Measurements from ENCODE around the gene FRRS1L.

Gene FRRS1L, protein sequence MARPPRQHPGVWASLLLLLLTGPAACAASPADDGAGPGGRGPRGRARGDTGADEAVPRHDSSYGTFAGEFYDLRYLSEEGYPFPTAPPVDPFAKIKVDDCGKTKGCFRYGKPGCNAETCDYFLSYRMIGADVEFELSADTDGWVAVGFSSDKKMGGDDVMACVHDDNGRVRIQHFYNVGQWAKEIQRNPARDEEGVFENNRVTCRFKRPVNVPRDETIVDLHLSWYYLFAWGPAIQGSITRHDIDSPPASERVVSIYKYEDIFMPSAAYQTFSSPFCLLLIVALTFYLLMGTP

DNA sequence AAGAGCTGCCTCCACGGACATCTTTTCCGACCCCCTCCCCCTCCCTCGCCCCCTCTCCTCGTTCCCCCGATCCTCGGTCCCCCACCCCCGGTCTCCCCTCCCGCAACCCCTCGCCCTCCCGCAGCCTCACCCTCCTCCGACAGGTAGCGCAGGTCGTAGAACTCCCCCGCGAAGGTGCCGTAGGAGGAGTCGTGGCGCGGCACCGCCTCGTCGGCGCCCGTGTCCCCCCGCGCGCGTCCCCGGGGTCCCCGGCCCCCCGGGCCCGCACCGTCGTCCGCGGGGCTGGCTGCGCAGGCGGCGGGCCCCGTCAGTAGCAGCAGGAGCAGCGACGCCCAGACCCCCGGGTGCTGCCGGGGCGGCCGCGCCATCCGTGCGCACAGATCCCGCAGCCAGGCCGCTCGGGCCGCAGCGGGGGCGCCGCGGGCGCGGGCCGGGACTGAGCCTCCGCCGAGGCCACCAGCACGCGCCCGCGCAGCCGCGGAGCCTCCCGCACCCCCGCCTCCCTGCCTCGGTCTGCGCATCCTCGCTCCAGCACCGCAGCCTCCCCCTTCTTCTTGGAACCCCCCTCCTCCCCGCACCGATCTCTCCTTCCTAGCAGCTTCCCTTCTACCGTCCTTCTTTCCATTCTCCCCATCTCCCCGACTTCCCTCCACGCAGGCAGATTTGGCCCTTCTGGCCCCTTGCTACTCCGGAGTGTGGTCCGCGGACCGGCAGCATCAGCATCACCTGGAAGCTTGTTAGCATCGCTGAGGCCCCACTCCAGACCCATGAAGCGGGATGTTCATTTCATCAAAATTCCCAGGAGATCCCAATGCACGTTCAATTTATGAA lies at the start of gene FRRS1L:
Gene FRRS1L (minus strand): TSS at position 479 of the 831 bp plus-strand sequence. CDS start 111 bp downstream, at position 368.
- Histone ChIP-seq H3K27me3 (ENCODE audit: control insufficient read depth, insufficient read depth, low read length) (peaks cover 9% of the 10 kb centered on the region), H3K27ac (ENCODE audit: low read length) (no peak within 1 kb of the TSS), H3K4me3 (ENCODE audit: low read length) (peak within 1 kb of the TSS; percentile 80), H3K4me1 (ENCODE audit: control insufficient read depth, insufficient read depth, low read length) (0 out of 2 replicates have a peak, but pooled peaks cover 2% of the 10 kb centered on the region), H3K9me3 (ENCODE audit: control insufficient read depth, insufficient read depth, low read length) (no peaks in the 10 kb centered on the region), H3K36me3 (ENCODE audit: control insufficient read depth, insufficient read depth, low read length) (no peaks in the 10 kb centered on the region; the same call in 1 of the 2 replicates)
- WGBS (ENCODE audit: insufficient coverage, insufficient read length), result no CpG with 5 or more reads among the region's 86 CpGs
- DNase-seq (ENCODE audit: low read depth, low spot score), result no peak

DNA sequence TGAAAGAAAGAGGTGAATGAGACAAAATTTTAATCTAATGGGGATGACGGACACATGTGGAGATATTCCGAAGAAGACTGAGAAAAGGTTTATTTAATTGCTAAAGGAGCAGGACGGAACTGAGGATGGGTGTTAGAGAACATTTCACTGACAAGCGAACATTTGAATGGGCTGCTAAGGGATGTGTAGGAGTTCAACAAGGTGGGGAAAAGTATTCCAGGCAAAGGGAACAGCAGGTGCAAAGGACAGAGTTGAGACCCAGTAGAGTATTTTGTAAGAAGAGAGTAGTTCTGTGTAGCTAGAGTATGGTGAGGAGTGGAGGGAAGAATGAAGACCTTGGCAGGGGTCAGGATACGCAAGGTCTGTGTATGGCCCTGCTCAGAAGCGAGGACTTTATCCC lies 47.4 kb upstream of the FRRS1L start:
- WGBS (ENCODE audit: insufficient coverage, insufficient read length), result no CpG with 5 or more reads among the region's 6 CpGs
- no peak for DNase-seq (ENCODE audit: low read depth, low spot score)
- no peaks in the 10 kb centered on the region for H3K36me3 ChIP-seq (ENCODE audit: control insufficient read depth, insufficient read depth, low read length)
- no peak overlapping the region for H3K27ac ChIP-seq (ENCODE audit: low read length)
- H3K4me1 ChIP-seq (ENCODE audit: control insufficient read depth, insufficient read depth, low read length), result no peaks in the 10 kb centered on the region
- H3K4me3 ChIP-seq (ENCODE audit: low read length), result no peak overlapping the region
- no peaks in the 10 kb centered on the region for H3K9me3 ChIP-seq (ENCODE audit: control insufficient read depth, insufficient read depth, low read length)
- H3K27me3 ChIP-seq (ENCODE audit: control insufficient read depth, insufficient read depth, low read length), result no peaks in the 10 kb centered on the region

DNA sequence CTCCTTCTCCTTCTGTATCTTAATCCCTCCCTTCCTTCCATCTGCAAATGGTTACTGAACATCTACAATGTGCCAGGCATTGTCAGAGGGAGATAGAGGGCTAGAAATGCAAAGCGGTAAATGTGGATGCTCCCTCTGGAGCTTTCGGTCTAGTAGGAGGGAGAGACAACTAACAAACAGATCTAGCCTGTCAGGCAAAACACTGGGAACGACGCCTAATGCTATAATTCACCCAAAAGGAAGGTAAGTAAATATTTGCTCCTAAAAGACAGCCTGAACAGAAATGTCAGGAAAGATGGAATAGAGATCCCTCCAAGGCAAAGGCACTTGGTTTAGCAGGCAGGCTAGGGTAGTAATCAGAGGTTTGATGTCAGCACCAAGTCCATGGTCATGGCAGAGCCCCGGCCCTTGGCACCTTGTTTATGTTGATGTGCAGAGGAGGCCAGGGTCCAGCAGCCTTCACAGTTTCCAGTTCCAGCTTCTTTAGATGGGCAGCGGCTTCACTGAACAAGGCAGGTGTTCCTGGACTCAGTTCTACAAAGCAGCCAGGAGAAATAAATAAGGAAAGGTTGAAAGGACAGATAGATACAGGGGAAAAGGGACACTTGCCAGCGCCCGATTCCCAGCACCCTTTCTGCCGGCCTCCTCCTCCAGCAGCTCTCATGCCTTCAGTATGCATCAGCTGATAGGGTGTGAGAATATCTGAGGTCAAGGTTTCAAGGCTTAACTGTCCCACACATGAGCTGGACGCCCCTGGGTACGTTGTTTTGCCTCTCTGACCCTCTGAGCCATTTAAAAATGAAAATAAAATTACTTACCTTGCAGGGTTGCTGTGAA lies 46.5 kb upstream of the FRRS1L start:
- no peaks in the 10 kb centered on the region for H3K4me1 ChIP-seq (ENCODE audit: control insufficient read depth, insufficient read depth, low read length)
- H3K4me3 ChIP-seq (ENCODE audit: low read length), result no peak overlapping the region
- DNase-seq (ENCODE audit: low read depth, low spot score), result no peak
- no CpG with 5 or more reads among the region's 11 CpGs for WGBS (ENCODE audit: insufficient coverage, insufficient read length)
- no peaks in the 10 kb centered on the region for H3K9me3 ChIP-seq (ENCODE audit: control insufficient read depth, insufficient read depth, low read length)
- no peak overlapping the region for H3K27ac ChIP-seq (ENCODE audit: low read length)
- H3K27me3 ChIP-seq (ENCODE audit: control insufficient read depth, insufficient read depth, low read length), result no peaks in the 10 kb centered on the region
- H3K36me3 ChIP-seq (ENCODE audit: control insufficient read depth, insufficient read depth, low read length), result no peaks in the 10 kb centered on the region

DNA sequence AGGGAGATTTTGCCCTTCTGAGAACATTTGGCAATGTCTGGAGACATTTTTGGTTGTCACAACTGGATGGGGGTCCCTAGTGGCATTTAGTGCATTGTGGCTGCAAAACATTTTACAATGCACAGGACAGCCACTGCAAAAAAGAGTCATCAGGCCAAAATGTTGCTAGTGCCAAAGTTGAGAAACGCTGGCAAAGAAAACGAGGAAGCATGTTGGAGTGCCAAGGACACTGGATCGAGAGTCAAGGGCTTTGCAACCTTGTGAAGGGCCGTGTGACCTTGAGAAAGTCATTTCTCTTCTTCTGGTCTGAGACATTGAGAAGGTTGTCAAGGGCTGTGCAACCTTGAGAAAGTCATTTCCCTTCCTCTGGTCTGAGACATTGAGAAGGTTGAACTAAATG lies 45.7 kb upstream of the FRRS1L start:
- H3K27ac ChIP-seq (ENCODE audit: low read length), result no peak overlapping the region
- no peak overlapping the region for H3K4me3 ChIP-seq (ENCODE audit: low read length)
- no CpG with 5 or more reads among the region's 4 CpGs for WGBS (ENCODE audit: insufficient coverage, insufficient read length)
- H3K4me1 ChIP-seq (ENCODE audit: control insufficient read depth, insufficient read depth, low read length), result no peaks in the 10 kb centered on the region
- H3K27me3 ChIP-seq (ENCODE audit: control insufficient read depth, insufficient read depth, low read length), result no peaks in the 10 kb centered on the region
- no peaks in the 10 kb centered on the region for H3K9me3 ChIP-seq (ENCODE audit: control insufficient read depth, insufficient read depth, low read length)
- H3K36me3 ChIP-seq (ENCODE audit: control insufficient read depth, insufficient read depth, low read length), result no peaks in the 10 kb centered on the region
- no peak for DNase-seq (ENCODE audit: low read depth, low spot score)

DNA sequence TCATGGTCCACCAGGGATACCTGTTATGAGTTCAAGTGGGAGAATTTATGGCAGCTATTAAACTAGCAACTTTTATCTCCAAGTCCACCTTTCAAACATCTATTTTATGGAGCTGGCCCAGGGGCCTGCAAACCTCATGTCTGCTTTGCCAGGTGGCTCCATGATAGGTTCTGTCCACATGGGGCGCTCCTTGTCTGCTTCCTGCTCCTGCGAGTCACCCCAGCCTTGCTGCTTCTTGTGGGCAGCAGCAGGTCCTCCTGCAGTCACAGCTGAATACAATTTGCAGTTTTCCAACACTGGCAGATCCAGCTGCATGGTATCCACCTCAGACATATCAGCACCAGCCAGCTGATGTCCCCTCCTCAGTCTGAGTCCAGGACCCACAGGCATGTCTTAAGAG lies 39.6 kb upstream of the FRRS1L start:
- Histone ChIP-seq H3K9me3 (ENCODE audit: control insufficient read depth, insufficient read depth, low read length) (no peaks in the 10 kb centered on the region; the same call in 1 of the 2 replicates), H3K27me3 (ENCODE audit: control insufficient read depth, insufficient read depth, low read length) (no peaks in the 10 kb centered on the region), H3K4me3 (ENCODE audit: low read length) (no peak overlapping the region), H3K4me1 (ENCODE audit: control insufficient read depth, insufficient read depth, low read length) (no peaks in the 10 kb centered on the region), H3K27ac (ENCODE audit: low read length) (no peak overlapping the region), H3K36me3 (ENCODE audit: control insufficient read depth, insufficient read depth, low read length) (no peaks in the 10 kb centered on the region)
- no CpG with 5 or more reads among the region's 2 CpGs for whole genome bisulfite sequencing (ENCODE audit: insufficient coverage, insufficient read length)
- DNase-seq (ENCODE audit: low read depth, low spot score), result peak; percentile 22

DNA sequence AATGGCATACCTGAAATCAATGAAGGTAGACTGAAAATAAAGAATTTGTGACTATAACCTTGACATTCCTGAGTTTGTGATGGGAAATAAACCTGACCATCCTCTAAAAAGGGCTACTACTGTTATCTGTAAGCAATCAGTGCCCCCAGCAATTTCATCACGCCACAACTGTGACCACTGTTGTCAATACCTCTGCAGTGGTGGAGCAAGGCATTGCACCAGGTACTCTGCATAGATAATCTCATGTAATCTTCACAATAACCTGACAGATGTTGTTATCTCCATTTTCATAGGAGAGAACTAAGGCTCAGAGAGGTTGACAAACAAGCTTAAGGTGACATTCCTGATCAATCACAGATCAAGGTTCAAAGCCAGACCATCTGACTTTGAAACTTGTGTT lies 38.5 kb upstream of the FRRS1L start:
- Histone ChIP-seq H3K4me1 (ENCODE audit: control insufficient read depth, insufficient read depth, low read length) (no peaks in the 10 kb centered on the region), H3K9me3 (ENCODE audit: control insufficient read depth, insufficient read depth, low read length) (no peaks in the 10 kb centered on the region; the same call in 1 of the 2 replicates), H3K27ac (ENCODE audit: low read length) (no peak overlapping the region), H3K27me3 (ENCODE audit: control insufficient read depth, insufficient read depth, low read length) (no peaks in the 10 kb centered on the region), H3K4me3 (ENCODE audit: low read length) (no peak overlapping the region), H3K36me3 (ENCODE audit: control insufficient read depth, insufficient read depth, low read length) (no peaks in the 10 kb centered on the region)
- no peak for DNase-seq (ENCODE audit: low read depth, low spot score)
- no CpG with 5 or more reads among the region's 1 CpG for WGBS (ENCODE audit: insufficient coverage, insufficient read length)

DNA sequence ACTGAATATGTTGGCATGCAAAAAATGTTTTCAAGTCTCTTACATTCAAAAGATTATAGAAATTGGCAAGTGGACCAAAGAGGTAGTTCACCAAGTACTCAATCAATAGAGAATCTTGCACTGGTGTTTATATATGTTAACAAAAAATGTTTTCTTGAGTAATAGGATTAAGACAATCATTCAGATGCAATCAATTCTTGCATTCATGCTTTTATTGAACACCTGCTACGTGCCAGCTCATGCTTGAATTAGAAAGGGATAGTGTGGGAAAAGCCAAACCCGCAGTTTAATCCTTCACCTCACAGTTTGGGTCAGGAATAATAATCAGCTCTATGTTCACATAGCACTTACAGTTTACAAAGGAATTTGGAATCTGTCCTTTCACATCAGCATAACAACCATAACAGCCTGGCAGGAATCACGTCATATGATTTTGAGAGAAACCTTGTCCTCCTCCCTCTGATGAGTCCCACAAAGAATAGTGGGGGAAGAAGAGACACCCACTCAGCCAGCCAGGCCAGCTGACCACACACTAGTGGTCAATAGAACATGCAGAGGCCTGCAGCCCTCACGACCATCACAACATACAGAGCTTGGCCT lies 36.8 kb upstream of the FRRS1L start:
- no peak for DNase-seq (ENCODE audit: low read depth, low spot score)
- H3K4me3 ChIP-seq (ENCODE audit: low read length), result no peak overlapping the region
- no CpG with 5 or more reads among the region's 4 CpGs for WGBS (ENCODE audit: insufficient coverage, insufficient read length)
- H3K4me1 ChIP-seq (ENCODE audit: control insufficient read depth, insufficient read depth, low read length), result no peaks in the 10 kb centered on the region
- no peaks in the 10 kb centered on the region; the same call in 1 of the 2 replicates for H3K9me3 ChIP-seq (ENCODE audit: control insufficient read depth, insufficient read depth, low read length)
- H3K36me3 ChIP-seq (ENCODE audit: control insufficient read depth, insufficient read depth, low read length), result no peaks in the 10 kb centered on the region
- no peaks in the 10 kb centered on the region for H3K27me3 ChIP-seq (ENCODE audit: control insufficient read depth, insufficient read depth, low read length)
- H3K27ac ChIP-seq (ENCODE audit: low read length), result no peak overlapping the region

DNA sequence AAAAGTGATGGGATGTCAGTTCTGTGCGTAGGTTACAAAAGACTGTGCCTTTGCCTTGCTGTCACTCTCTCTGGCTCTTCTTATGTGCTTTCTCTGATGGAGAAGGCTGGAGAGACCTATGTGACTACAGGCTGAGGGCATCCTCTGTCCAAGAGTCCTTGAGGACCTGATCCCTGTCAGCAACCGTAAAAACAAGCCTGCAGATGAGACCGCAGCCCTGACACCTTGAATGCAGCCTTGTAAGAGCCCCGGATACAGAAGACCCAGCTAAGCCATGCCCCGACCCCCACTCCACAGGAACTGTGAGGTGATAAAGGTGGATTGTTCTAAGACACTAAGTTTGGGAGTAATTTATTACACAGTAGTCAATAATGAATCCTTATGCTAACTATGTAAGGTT lies 32.6 kb upstream of the FRRS1L start:
- no peak for DNase-seq (ENCODE audit: low read depth, low spot score)
- Histone ChIP-seq H3K4me3 (ENCODE audit: low read length) (no peak overlapping the region), H3K9me3 (ENCODE audit: control insufficient read depth, insufficient read depth, low read length) (no peaks in the 10 kb centered on the region; the same call in 1 of the 2 replicates), H3K36me3 (ENCODE audit: control insufficient read depth, insufficient read depth, low read length) (no peaks in the 10 kb centered on the region), H3K27me3 (ENCODE audit: control insufficient read depth, insufficient read depth, low read length) (no peaks in the 10 kb centered on the region), H3K4me1 (ENCODE audit: control insufficient read depth, insufficient read depth, low read length) (no peaks in the 10 kb centered on the region), H3K27ac (ENCODE audit: low read length) (no peak overlapping the region)
- WGBS (ENCODE audit: insufficient coverage, insufficient read length), result no CpG with 5 or more reads among the region's 5 CpGs

DNA sequence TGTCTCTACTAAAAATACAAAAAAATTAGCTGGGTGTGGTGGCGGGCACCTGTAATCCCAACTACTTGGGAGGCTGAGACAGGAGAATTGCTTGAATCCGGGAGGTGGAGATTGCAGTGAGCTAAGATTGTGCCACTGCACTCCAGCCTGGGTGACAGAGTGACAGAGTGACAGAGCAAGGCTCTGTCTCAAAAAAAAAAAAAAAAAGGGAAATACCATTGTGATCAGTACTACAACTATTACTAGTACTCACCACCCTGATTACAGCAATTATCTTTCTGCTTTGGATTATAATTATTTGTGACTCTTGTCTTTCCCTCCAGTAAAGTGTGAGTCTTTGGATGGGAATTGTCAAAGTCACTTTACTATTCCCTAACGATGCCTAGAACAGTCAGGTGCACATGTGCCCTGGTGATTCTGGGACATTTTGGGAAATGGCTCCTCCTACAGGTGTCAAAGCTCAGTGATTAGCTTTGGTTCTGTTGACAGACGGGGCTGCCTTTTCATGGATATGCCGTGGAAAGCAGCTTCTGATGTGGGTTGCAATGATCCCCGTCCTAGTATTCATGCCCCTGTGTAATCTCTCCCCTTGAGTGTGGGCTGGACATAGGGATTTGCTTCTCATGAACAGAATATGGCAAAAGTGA lies 31.8 kb upstream of the FRRS1L start:
- WGBS (ENCODE audit: insufficient coverage, insufficient read length), result no CpG with 5 or more reads among the region's 6 CpGs
- no peak overlapping the region for H3K27ac ChIP-seq (ENCODE audit: low read length)
- H3K9me3 ChIP-seq (ENCODE audit: control insufficient read depth, insufficient read depth, low read length), result no peaks in the 10 kb centered on the region; the same call in 1 of the 2 replicates
- H3K4me3 ChIP-seq (ENCODE audit: low read length), result no peak overlapping the region
- no peaks in the 10 kb centered on the region for H3K36me3 ChIP-seq (ENCODE audit: control insufficient read depth, insufficient read depth, low read length)
- no peaks in the 10 kb centered on the region for H3K4me1 ChIP-seq (ENCODE audit: control insufficient read depth, insufficient read depth, low read length)
- H3K27me3 ChIP-seq (ENCODE audit: control insufficient read depth, insufficient read depth, low read length), result no peaks in the 10 kb centered on the region
- DNase-seq (ENCODE audit: low read depth, low spot score), result peak; percentile 22

Measured in iPS DF 6.9 (cell line).